ENCODE measurements around the gene IFRD2.
A peak's percentile ranks its signal among the peaks of the same experiment; 100 is the strongest.
"Not testable (repeated sequence)": the region's sequence is repeated elsewhere in the genome, so short reads cannot be mapped to it uniquely, and the experiment has no call there.

Gene IFRD2

DNA sequence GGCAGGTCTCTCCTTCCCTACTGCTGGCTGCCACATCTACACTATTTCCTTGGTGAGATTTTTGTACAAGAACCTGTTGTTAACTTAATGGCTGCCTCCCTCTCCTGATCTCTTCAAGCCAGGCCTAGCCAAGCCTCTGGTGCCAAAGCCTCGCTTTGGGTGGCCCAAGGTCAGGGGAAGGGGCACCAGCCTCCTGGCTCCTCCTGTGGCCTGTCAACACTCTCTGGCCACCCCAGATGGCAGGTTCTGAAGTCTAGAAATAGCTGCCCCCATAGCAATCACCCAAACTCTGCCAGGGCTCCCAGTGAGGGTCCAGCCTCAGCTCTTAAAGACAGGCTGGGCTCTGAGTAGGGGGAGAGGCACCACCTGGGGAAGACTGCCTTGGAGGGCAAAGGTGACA, 5.0 kb downstream of the IFRD2 start:
- DNase-seq = no peak
- H3K36me3 Mint-ChIP-seq (ENCODE audit: low read depth) = peaks cover 28% of the 10 kb centered on the region
- H3K4me1 Mint-ChIP-seq = peaks cover 10% of the 10 kb centered on the region
- no peak overlapping the region for H3K4me3 Mint-ChIP-seq
- ATAC-seq = no peak
- H3K27me3 Mint-ChIP-seq = no peaks in the 10 kb centered on the region
- peak overlapping the region; percentile 22 for H3K27ac Mint-ChIP-seq
- no peaks in the 10 kb centered on the region for H3K9me3 Mint-ChIP-seq

- no peaks in the 10 kb centered on the region for H3K27me3 Mint-ChIP-seq
- H3K27ac Mint-ChIP-seq = no peak overlapping the region
- H3K9me3 Mint-ChIP-seq = no peaks in the 10 kb centered on the region
- DNase-seq (no peak), ATAC-seq (no peak)
- peaks cover 28% of the 10 kb centered on the region for H3K36me3 Mint-ChIP-seq (ENCODE audit: low read depth)
- no peak overlapping the region for H3K4me3 Mint-ChIP-seq
- H3K4me1 Mint-ChIP-seq = peaks cover 10% of the 10 kb centered on the region
These were observed 5.7 kb downstream of the IFRD2 start for GRCh38 chr3:50286322-50287227.

- H3K4me3 Mint-ChIP-seq; DNase-seq; H3K27me3 Mint-ChIP-seq; H3K9me3 Mint-ChIP-seq; ATAC-seq; H3K27ac Mint-ChIP-seq; H3K4me1 Mint-ChIP-seq; H3K36me3 Mint-ChIP-seq (ENCODE audit: low read depth): not testable (repeated sequence)
These were observed 8.1 kb downstream of the IFRD2 start for GRCh38 chr3:50284121-50284520.

DNA sequence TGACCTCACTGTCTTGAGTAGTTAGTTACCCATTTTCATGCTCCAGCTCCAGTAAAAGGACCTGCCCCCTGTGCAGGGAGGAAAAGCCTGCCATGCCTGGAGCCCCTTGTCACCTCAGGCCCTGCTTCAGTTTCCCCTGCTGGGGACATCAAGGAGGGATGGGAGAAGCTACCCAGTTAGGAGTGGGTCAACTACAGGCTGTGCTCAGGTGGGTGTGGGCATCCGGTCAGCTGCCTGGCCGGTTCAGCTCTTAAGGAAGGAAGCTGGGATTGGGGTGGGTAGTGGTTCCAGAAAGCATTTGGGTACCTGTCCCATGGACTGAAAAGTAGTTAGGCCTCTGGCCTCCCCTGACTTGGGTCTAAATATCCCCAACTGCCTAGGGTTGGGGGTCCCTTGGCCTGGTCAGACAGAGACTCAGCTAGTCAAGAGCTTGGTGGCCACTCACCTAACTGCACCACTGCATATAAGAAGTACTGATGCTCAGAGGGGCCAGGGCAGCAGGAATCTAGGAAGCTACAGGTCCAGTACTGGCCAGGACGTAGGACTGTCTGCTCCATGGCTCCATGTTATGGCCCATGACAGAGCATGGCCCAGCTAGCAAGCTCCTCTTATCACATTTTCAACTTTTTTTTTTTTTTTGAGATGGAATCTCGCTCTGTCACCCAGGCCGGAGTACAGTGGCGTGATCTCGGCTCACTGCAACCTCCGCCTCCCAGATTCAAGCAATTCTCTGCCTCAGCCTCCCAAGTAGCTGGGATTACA, 12.8 kb downstream of the IFRD2 start:
- Mint-ChIP-seq H3K27ac (no peak overlapping the region), H3K4me3 (no peak overlapping the region), H3K27me3 (peaks cover 27% of the 10 kb centered on the region), H3K36me3 (ENCODE audit: low read depth) (no peaks in the 10 kb centered on the region), H3K9me3 (no peaks in the 10 kb centered on the region), H3K4me1 (peaks cover 15% of the 10 kb centered on the region)
- DNase-seq (no peak), ATAC-seq (no peak)

DNA sequence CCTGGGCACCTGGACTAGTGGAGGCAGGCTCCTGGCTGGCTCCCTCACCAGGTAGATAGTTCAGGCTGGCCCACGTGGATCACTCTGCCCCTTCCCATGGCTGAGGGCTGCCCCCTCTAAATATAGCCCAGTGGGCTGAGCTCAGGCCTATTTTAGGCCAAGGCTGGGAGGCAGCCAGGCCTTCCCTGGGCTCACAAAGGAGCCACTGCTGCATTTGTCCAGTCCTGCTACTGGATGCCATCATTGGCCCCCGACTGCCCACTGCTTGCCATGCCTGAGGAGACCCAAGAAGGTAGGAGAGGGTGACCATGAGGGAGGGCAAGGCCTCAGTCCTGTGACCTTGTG, 13.4 kb downstream of the IFRD2 start, which contains the start of gene LSMEM2:
Gene LSMEM2, plus strand, starts transcription at position 208 of the 345 bp plus-strand sequence. Its CDS starts 27 bp downstream, at position 235.
- no peak within 1 kb of the TSS for H3K27ac Mint-ChIP-seq
- peaks cover 20% of the 10 kb centered on the region for H3K4me1 Mint-ChIP-seq
- no peak for ATAC-seq
- H3K27me3 Mint-ChIP-seq = peaks cover 32% of the 10 kb centered on the region
- no peak for DNase-seq
- no peak within 1 kb of the TSS for H3K4me3 Mint-ChIP-seq
- no peaks in the 10 kb centered on the region for H3K9me3 Mint-ChIP-seq
- H3K36me3 Mint-ChIP-seq (ENCODE audit: low read depth) = no peaks in the 10 kb centered on the region

GRCh38 chr3:50278123-50278879, 13.9 kb downstream of the IFRD2 start:
- ATAC-seq (peak; percentile 27), DNase-seq (no peak)
- Mint-ChIP-seq H3K9me3 (no peaks in the 10 kb centered on the region), H3K36me3 (ENCODE audit: low read depth) (no peaks in the 10 kb centered on the region), H3K27me3 (peaks cover 33% of the 10 kb centered on the region), H3K27ac (no peak overlapping the region), H3K4me1 (peaks cover 21% of the 10 kb centered on the region), H3K4me3 (no peak overlapping the region)

DNA sequence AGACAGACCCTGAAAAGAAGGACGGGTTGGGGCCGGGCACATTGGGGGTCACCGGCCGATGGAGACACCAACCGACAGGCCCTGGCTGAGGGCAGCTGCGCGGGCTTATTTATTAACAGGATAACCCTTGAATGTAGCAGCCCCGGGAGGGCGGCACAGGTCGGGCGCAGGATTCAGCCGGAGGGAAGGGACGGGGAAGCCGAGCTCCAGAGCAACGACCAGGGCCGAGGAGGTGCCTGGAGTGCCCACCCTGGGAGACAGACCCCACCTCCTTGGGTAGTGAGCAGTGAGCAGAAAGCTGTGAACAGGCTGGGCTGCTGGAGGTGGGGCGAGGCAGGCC, 15.5 kb downstream of the IFRD2 start:
- Mint-ChIP-seq H3K4me1 (peaks cover 30% of the 10 kb centered on the region), H3K4me3 (no peak overlapping the region), H3K36me3 (ENCODE audit: low read depth) (no peaks in the 10 kb centered on the region), H3K27ac (no peak overlapping the region), H3K27me3 (peaks cover 38% of the 10 kb centered on the region), H3K9me3 (no peaks in the 10 kb centered on the region)
- no peak for ATAC-seq
- DNase-seq = no peak

DNA sequence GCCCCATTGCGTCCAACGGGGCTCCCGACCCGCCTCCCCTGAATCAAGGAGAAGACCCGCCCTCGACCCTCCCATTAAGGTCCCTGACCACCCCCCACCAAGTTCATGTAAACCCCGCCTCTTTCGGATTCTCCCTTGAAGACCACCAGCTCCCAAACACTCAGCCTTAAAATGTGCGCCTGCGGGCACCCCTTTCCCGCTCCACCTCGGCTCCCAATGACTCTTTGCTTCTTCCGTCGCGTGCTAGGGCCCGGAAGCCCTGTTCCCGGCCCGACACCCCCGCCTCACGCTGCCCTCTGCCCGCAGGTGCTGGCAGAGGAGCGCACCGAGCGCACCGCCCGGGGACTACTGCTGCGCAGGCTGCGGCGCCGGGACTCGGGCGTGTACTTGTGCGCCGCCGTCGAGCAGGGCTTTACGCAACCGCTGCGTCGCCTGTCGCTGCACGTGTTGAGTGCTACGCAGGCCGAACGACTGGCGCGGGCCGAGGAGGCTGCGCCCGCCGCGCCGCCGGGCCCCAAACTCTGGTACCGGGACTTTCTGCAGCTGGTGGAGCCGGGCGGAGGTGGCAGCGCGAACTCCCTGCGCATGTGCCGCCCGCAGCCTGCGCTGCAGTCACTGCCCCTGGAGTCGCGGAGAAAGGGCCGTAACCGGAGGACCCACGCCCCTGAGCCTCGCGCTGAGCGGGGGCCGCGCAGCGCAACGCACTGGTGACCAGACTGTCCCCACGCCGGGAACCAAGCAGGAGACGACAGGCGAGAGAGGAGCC, 16.1 kb downstream of the IFRD2 start:
- peaks cover 30% of the 10 kb centered on the region for H3K4me1 Mint-ChIP-seq
- H3K9me3 Mint-ChIP-seq = no peaks in the 10 kb centered on the region
- DNase-seq (peak; percentile 27), ATAC-seq (no peak)
- H3K4me3 Mint-ChIP-seq = peak overlapping the region; percentile 4
- H3K27ac Mint-ChIP-seq = no peak overlapping the region
- no peaks in the 10 kb centered on the region for H3K36me3 Mint-ChIP-seq (ENCODE audit: low read depth)
- H3K27me3 Mint-ChIP-seq = peaks cover 38% of the 10 kb centered on the region

DNA sequence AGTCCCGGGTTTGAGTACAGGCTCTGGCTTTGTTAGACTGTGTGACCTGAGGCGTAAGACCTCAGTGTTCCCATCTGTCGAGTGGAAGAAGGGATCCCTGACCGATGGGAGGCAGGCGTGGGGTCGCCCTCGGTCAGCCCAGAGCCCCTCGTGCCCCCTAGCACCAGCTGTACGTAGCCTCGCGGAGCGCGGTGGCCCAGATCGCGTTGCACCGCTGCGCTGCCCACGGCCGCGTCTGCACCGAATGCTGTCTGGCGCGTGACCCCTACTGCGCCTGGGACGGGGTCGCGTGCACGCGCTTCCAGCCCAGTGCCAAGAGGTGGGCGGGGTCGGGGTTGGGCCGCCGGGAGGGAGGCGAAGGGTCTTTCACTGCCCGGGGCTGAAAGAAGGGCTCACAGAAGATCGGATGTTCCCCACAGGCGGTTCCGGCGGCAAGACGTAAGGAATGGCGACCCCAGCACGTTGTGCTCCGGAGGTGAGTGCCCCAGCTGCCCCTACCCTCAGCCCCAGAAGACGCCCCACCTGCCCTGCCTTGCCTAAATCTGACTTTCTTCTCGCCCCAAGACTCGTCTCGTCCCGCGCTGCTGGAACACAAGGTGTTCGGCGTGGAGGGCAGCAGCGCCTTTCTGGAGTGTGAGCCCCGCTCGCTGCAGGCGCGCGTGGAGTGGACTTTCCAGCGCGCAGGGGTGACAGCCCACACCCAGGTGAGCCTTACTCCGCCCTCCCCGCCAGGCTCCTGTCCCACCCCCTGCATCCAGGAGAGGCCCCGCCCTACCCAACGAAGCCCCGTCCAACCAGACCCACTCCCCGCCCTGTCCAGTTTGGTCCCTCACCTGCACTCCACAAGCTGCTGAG, 16.9 kb downstream of the IFRD2 start:
- H3K4me1 Mint-ChIP-seq = peaks cover 30% of the 10 kb centered on the region
- no peaks in the 10 kb centered on the region for H3K9me3 Mint-ChIP-seq
- DNase-seq = no peak
- peaks cover 38% of the 10 kb centered on the region for H3K27me3 Mint-ChIP-seq
- no peak for ATAC-seq
- no peaks in the 10 kb centered on the region for H3K36me3 Mint-ChIP-seq (ENCODE audit: low read depth)
- H3K27ac Mint-ChIP-seq = no peak overlapping the region
- H3K4me3 Mint-ChIP-seq = no peak overlapping the region

DNA sequence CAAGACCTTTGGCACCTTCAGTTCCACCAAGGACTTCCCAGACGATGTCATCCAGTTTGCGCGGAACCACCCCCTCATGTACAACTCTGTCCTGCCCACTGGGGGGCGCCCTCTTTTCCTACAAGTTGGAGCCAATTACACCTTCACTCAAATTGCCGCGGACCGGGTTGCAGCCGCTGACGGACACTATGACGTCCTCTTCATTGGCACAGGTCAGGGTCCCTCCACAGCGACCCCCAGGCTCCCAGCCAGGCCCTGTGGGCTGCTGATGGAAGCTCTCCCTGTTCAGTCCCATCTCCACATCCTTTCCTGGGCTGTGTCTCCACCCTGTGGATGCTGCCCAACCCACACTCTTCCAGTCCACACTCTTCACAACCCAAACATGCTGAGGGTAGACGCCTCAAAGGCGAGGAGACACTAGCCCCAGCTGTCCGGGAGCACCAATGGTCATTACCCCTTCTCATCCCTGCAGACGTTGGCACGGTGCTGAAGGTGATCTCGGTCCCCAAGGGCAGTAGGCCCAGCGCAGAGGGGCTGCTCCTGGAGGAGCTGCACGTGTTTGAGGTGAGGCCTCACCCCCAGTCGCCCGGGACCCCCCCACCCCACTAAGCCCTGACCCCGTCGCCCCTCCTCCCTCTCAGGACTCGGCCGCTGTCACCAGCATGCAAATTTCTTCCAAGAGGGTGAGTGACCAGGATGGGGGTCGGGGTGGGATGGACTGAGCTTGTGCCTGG, 17.7 kb downstream of the IFRD2 start:
- Mint-ChIP-seq H3K27ac (no peak overlapping the region), H3K36me3 (ENCODE audit: low read depth) (no peaks in the 10 kb centered on the region), H3K27me3 (peaks cover 38% of the 10 kb centered on the region), H3K4me3 (no peak overlapping the region), H3K9me3 (no peaks in the 10 kb centered on the region), H3K4me1 (peaks cover 30% of the 10 kb centered on the region)
- ATAC-seq = peak; percentile 35
- DNase-seq = peak; percentile 82

DNA sequence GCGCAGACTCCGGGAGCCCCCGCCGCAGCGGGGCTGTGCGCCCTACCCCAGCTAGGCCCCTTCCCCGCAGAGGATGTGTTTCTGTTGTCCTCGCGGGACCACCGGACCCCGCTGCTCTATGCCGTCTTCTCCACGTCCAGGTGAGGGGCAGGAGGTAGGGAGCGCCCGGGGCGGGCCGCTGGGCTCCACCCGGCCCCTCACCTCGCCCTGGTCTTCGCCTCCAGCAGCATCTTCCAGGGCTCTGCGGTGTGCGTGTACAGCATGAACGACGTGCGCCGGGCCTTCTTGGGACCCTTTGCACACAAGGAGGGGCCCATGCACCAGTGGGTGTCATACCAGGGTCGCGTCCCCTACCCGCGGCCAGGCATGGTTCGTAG, 18.6 kb downstream of the IFRD2 start:
- Mint-ChIP-seq H3K4me1 (peaks cover 30% of the 10 kb centered on the region), H3K36me3 (ENCODE audit: low read depth) (no peaks in the 10 kb centered on the region), H3K27me3 (peaks cover 42% of the 10 kb centered on the region), H3K4me3 (no peak overlapping the region), H3K27ac (no peak overlapping the region), H3K9me3 (no peaks in the 10 kb centered on the region)
- ATAC-seq (no peak), DNase-seq (no peak)

DNA sequence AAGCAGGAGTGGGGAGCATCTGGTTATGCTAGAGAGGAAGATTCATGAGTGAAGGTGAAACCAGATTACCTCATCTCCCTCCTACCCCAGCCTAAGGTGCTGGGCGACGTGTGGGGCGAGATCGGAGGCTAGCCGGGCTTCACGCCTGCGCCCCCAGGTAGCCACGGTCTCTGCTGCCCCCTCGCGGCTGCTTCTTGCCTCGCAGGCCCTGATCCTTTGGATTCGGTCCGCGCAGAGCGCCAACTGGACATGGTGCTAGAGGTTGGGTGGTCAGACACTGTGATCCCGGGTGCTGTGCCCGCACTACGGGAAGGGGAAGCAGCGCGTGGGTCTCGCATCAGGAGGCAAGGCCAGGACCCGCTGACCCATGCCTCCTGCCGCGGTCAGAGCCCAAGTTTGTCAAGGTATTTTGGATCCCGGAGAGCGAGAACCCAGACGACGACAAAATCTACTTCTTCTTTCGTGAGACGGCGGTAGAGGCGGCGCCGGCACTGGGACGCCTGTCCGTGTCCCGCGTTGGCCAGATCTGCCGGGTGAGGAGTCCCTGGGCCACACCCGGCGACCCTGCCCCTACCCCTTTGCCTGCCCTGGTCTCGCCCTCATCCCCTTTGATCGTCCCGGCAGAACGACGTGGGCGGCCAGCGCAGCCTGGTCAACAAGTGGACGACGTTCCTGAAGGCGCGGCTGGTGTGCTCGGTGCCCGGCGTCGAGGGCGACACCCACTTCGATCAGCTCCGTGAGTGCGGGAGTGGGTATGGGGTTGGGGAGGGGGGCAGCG, 19.1 kb downstream of the IFRD2 start:
- Mint-ChIP-seq H3K27ac (no peak overlapping the region), H3K36me3 (ENCODE audit: low read depth) (no peaks in the 10 kb centered on the region), H3K4me1 (peaks cover 30% of the 10 kb centered on the region), H3K9me3 (no peaks in the 10 kb centered on the region), H3K27me3 (peaks cover 46% of the 10 kb centered on the region), H3K4me3 (peak overlapping the region; percentile 48)
- DNase-seq (peak; percentile 97), ATAC-seq (peak; percentile 85)
